HG03097 (cell line): ENCODE data around the gene POLD2.

Source experiments
- ATAC-seq: cut with Tn5 transposase; IDR thresholded peaks from one replicate; pipeline ENCODE4 v1.9.1; 2021; ENCODE audit not compliant: unreplicated experiment, low FRiP score

Gene POLD2

GRCh38 chr7:44084701-44085100 is 38.6 kb downstream of the POLD2 start:
- ATAC-seq = no peak

DNA sequence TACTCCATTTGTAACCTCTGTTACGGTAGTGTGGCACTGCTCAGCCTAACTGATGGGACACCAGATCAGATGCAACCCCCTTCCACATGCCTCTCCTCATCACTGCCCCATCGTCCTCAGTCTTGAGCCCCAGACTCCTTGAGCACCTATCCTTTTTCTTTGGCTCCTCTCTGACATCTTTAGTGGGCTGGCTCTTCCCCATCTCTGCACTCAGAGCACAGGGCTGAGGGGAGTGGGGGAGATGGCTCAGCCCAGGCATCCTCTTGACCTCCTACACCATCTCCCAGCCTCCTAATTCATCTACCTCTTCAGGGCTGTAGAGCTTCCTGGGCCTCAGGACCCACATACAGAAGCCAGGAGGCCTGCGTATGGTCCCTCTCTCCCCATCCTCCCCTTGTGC is 39.6 kb downstream of the POLD2 start:
- no peak for ATAC-seq

- ATAC-seq = peak; percentile 81
Observed at GRCh38 chr7:44082541-44083207, 40.7 kb downstream of the POLD2 start.

DNA sequence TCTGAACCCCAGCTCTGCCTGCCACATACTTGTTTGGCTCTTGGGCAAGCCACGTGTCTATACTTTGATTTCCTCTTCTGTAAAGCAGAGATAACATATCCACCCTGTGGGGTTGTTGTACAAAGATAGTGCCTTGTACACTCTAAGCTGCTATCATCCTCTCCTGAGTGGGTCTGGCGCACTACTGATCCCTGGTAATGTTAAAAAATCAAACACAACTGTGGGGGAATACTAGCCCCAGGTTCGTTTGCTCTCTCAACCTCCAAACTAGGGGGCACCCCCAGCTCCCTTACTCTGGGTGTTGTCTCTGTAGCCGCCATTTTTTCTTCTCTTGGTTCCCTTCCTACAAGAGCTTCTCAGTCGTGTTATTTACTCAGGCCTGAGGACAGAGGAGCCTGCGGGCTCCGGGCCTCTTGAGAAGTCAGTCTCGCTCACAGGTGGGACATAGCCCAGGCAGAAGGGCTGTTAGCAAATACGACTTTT is 42.0 kb downstream of the POLD2 start:
- ATAC-seq = no peak

GRCh38 chr7:44080686-44081265 is 42.6 kb downstream of the POLD2 start:
- ATAC-seq = no peak

DNA sequence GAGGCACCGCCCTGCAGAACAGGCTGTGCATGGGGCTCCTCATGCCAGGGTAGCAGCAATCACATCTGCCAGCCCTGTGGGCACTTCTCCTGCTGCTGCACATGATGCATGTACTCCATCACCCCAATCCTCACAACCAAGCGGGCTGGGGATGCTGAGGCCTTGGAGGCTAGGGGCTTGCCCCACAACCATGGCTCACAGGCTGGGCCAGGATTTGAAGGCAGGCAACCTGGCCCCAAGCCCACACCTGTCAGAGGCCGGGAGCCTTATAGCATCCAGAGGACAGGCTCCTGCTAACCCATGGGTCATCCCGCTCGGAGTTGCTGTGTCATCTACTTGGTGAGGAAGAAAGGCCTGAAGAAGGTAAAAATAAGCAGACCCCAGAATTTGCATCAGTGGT is 43.2 kb downstream of the POLD2 start:
- no peak for ATAC-seq

- ATAC-seq = no peak
Observed at GRCh38 chr7:44079331-44080021, 43.9 kb downstream of the POLD2 start.

DNA sequence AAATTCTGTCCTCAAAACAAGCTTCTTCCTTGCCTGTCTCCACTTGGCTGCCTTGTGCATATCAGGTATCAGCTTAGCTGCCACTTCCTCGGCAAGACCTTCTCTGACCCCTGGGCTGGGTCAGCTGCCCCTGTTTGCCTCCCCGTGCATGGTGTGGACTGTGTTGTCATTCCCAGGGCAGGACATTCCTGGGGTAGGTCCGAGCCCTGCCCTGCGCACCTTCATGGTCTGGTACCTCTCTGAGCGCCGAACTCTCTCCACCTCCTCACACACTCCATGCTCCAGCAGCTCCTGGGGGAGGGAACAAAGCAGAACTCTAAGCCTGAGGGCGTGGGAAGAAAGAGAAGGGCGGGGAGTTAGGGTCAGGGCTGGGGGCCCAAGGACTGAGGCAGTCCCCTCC is 44.8 kb downstream of the POLD2 start:
- ATAC-seq = no peak

DNA sequence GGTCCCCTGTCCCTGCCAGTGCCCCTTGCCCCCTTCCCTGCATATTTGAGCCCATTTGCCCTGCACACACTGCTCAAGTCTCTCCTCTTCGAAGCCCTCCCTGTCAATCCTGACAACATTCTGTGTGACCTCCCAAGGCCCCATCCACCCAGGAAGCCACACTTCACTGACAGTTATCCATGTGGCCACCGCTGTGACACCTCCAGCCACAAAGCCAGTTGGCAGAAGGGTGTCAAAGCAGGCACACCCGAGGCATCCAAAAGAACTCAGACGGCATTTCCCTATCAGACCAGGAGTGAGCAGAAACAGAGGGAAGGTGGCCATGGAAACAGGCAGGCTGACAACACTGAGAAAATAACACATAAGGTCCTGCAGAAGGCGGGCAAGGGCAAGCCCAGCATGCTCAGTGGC is 45.7 kb downstream of the POLD2 start:
- ATAC-seq = no peak

DNA sequence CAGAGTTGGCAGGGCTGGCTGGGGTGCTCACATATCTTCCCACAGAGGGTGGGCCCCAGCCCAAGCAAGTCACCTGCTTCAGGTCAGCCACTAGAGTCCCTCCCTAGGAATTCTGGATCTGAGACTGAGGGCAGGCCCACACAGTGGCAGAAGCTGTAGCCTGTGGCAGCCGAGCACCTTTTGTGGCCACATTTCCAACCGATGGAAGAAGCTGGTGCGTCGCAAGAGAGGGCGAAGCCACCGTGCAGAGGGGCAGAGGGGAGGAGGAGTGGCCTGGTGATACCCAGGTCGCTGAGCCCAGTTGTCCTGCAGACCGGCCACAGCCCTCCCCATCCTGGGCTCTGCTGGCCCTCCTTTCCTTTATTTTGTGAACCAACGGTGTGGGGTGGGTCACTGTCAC is 46.3 kb downstream of the POLD2 start:
- no peak for ATAC-seq

GRCh38 chr7:44076101-44076895 is 47.0 kb downstream of the POLD2 start:
- no peak for ATAC-seq

GRCh38 chr7:44075296-44076075 is 47.9 kb downstream of the POLD2 start:
- no peak for ATAC-seq

DNA sequence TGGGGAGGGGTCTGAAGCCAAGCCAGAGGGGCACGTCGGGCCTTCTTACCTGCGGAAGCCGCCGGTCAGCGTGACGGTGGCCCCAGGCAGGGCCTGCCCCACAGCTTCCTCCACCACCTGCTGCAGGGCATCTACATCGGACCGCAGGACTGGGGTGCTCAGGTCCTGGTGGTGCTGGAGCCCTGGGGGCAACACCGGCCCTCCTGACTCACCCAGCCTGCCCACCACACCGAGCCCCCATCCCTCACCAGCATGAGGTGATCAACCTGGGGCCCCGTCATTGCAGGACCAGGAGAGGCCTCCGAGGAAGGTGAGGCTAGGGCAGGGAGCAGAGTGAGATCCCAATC is 49.0 kb downstream of the POLD2 start:
- no peak for ATAC-seq

DNA sequence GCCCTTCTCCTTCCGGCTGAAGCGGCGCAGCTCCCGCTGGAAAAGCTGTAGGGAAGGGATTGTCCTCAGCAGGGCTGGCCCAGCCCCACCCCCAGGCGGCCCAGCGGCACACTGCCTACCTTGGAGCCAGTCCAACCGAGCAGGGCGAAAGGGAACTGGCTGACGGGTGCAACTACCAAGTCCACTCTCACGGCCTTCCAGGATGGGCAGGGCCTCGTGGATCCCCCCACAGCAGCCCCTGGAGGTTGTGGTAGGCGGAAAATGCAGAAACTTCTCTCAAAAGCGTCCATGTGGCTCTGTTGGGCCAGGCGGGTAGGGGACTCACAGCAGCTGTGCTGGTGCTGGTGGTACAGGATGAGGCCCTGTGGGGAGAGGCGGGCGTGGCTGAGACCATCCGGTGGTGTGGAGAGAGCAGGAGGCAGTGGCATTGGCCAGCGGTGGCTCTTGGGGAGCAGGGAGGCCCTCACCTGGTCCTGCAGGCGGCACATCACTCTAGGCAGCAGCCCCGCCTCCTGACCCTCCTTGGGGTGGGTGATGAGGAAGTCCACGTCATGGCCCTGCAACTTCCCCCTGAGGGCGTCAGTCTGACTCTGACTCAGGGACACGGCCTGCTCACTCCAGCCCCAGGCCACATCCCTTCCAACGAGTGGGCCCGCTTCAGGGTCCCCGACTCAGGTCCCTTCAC is 49.5 kb downstream of the POLD2 start:
- ATAC-seq = no peak

GRCh38 chr7:44072364-44073231 is 50.8 kb downstream of the POLD2 start:
- no peak for ATAC-seq

DNA sequence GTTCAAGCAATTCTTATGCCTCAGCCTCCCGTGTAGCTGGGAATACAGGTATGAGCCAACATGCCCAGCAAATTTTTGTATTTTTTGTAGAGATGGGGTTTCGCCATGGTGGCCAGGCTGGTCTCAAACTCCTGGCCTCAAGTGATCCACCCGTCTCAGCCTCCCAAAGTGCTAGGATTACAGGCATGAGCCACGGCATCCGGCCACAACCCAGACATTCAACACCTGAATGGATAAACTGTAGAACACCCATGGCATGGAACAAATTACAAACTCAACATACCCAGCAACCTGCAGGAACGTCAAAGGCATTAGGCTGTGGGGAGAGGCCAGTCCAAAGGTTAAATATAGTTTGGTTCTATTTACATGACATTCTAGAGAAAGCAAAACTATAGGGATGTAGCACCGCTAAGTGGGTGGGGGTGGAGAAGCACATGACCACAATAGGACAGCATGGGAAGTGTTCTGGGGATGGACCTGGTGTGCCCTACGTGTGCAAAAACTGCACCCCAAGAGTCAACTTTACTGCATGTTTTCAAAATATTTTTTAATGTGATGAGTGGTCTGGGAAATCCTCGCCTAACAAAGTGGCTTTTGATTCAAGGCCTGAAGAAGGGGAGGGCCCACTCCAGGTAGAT is 51.5 kb downstream of the POLD2 start:
- ATAC-seq = no peak

DNA sequence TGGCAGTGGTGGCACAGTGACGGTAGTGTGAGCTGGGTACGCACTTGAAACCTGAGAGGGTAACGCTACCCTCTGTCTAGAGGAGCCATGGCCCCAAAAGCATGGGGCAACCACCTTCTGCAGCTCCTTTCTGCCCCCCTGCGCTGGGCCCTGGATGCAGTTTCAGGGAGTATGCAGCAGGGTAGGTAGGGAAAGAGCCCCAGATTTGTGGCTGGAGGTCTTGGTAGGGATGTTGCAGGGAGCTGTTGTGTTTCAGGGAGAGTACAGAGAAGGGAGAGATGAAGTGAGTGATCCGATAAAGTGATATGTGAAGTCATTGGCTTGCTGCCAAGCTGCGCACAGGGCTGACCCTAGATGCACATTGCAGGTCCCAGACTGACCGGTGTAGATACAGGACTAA is 55.3 kb downstream of the POLD2 start:
- ATAC-seq = no peak
